Measurements from ENCODE around the gene RNASEH2A.

Gene RNASEH2A

DNA sequence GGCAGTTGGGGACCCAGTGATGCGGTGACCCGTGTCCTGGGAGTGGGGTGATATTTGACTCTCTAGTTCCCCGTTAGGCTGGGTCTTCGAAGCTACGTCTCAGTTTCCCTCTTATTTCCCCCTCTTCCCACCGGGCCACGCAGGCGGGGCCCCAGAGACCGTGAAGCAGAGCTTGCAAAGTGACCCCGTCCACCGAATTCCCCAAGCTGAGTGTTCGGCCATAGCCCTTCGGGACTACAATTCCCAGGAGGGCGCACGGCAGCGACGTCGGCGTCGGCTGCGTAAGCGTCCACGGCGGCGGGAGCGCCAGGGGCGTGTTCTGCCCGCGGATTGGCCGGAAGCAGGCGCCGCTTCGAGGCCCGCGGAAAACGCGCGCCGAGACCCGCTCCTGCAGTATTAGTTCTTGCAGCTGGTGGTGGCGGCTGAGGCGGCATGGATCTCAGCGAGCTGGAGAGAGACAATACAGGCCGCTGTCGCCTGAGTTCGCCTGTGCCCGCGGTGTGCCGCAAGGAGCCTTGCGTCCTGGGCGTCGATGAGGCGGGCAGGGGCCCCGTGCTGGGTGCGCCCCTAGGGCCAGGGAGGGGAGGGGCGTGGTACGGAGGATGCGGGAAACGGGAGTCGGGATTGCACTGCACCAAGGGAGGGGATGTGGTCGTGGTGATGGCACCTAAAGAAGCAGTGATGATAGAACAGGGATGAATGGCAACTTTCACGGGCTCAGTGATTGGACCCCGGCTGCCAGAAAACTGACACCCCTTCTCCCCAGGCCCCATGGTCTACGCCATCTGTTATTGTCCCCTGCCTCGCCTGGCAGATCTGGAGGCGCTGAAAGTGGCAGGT, at the start of gene RNASEH2A:
Gene RNASEH2A (plus strand): TSS at position 343 of the 840 bp plus-strand sequence. CDS start 90 bp downstream, at position 433.
- DNase-seq (ENCODE audit: low read depth in 2 of 2): peak; percentile 63 to 68

DNA sequence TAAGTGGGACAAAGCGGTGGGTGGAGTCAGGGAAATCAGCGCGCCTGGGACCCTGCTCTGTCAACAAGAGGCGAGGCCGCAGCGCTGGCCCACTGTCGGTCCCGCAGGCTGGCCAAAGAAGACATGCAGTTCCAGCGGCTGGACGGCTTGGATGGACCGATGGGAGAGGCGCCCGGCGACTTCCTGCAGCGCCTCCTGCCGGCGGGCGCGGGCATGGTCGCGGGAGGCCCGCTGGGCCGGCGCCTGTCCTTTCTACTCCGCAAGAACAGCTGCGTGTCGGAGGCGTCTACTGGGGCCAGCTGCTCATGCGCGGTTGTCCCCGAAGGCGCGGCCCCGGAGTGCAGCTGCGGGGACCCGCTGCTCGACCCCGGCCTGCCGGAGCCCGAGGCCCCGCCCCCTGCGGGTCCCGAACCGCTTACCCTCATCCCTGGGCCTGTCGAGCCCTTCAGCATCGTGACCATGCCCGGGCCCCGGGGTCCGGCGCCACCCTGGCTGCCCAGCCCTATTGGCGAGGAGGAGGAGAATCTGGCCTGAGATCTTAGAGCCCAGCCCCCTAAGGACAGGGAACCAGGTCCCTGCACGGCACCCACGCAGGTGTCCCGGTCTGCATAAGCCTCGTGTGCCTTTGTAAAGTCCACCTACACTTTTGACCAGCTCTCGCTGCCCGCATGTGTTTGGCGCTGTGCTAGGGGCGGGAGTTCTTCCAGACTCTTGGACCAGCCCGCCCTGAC, 48.7 kb upstream of the RNASEH2A start:
- DNase-seq (ENCODE audit: low read depth in 2 of 2): peak in 1 of 2 donors; percentile 49

DNA sequence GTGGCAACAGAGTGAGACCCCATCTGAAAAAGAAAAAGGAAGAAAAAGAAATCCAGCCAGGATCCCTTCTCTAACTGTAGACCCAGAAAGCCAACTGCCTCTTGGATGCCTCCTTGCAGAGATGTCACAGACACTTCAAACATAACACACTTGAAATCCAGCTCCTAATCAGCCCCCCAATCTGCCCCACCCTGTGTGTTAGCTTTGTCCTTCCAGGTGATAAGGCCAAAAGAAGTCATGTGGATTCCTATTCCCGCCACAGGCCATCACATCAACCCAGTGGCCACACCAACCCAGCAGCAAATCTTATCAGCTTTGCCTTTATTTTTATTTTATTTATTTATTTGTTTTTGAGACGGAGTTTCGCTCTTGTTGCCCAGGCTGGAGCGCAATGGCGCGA, 46.7 kb upstream of the RNASEH2A start:
- no peak for DNase-seq (ENCODE audit: low read depth in 2 of 2)

DNA sequence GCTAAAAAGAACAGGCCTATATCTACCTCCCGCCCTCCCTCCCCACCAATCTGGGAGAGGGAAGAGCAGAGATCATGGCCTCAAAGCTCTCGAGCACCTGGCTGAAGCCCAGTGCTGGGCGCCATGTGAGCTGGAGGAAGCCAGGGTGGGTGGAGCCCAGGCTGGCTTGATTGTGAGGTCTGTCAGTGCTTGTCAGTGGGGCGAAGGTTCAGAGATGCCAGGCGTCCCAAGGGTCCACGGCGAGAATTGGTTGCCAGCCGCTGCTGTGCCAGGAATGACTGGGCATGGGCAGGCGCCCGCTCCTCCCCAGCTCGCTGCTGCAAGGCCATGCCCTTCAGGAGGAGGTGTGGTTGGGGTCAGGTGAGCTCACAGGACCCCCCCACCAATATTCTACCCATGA, 43.3 kb upstream of the RNASEH2A start:
- DNase-seq (ENCODE audit: low read depth in 2 of 2): no peak

DNA sequence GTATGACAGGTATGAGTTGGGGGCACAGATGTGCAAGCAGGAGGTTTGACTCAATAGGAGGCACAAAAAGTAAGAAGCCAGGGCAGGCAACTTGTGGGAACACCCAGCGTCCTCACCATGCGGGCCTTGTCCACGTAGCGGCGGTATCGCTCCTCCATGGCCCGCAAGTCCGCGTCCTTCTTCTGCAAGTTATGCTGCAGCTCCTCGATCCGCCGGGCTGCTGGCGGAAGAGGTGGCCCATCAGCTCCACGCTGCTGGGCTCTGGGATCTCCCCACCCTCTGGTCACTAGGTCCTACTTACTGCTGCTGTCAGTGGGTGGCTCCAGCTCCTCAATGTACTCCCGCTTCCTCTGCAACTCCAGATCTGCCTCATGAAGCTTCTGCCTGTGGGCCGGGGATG, 41.7 kb upstream of the RNASEH2A start:
- no peak for DNase-seq (ENCODE audit: low read depth in 2 of 2)

DNA sequence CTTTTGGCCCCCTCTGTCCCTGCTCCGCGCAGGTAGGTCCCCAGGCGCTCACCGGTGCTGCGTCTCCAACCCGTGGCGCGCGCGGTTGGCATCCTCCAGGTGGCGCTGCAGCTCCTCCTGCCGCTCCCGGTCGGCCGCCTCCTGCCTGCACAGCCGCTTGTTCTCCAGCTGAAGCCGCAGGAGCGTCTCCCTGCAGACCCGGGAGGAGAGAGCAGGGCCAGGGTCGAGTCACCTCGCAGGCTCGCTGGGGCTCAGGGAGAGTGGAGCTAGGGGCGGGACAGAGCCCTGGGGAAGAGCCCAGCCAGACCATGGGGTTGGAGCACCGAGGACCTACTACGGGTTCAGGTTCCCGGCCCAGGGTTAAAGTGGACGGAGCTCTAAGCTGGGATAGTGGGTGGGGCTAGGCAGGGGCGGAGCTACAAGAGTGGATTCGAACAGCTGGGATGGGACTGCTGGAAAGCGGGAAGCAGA, 40.3 kb upstream of the RNASEH2A start:
- peak in 1 of 2 donors; percentile 57 for DNase-seq (ENCODE audit: low read depth in 2 of 2)

DNA sequence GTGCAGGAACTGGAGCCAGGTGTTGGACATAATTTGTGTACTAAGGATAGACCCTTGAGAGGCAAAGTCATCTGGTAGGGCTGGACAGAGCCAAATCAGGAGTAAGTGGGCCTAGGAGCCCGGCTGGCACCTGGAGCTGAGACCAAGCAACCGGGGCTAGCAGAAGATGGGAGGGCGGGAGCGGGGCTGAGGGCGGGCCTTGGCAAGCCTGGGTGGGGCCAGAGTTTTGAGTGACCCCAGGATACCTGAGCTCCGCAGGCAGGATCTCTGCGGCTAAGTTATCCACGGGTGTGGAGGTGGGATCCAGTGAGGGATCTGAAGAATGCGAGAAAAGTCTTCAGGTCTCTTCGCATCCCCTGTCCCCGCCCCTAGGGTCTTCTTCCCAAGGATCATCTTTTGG, 39.2 kb upstream of the RNASEH2A start:
- DNase-seq (ENCODE audit: low read depth in 2 of 2): no peak

DNA sequence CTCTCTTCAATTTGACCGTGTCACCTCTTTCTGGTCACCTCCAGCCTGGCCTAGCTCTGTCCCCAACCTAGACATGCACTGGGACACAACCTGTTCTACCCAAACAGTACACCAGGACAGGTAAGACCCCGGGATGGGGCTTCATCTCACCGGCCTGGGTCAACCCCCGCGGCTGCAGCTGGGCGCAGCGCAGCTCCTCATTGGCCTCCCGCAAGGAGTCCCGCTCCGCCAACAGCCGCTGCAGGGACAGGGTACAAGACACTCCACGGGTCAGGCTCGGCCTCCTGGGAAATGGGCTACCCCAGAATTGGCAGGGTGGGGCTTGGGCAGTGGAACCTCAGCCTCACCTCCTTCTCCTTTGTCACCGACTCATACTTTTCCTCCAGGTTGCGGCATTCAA, 38.7 kb upstream of the RNASEH2A start:
- DNase-seq (ENCODE audit: low read depth in 2 of 2): no peak

DNA sequence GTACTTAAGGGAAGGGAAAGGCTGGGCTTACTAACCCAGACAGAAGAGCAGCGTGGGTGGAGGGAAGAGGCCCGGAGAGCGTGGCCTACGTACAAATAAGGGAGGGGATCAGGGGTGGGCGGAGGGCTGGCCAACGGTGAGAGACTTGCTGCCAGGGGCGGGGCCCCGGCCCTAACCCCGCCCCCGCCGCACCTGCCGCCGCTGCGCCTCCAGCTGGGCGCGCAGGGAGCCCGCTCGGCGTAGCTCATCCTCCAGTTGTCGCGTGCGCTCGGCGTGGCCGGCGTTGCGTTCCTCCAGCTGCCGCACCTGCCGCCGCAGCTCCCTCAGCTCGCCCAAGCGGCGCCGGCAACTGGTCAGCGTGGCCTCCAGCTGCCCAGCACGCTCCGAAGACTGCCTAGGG, 36.7 kb upstream of the RNASEH2A start:
- DNase-seq (ENCODE audit: low read depth in 2 of 2): peak in 1 of 2 donors; percentile 46

DNA sequence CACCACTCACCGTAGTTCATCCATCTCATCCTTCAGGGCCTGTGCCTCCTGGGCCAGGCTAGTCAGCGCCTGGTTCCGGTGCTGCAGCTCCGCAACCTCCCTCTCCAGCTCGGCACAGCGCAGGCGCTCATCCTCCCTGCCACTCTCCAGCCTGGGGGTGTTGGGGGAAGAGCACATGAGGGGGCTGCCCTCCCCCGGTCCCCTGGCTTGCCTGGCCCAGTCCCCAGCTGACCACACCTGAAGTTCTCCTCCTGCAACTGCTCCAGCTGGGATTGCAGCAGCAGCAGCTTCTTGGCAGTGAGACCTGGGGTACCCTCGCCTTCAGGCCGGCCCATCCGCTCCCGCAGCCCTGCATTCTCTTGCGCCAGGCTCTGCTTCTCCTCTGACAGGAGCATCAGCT, 35.5 kb upstream of the RNASEH2A start:
- no peak for DNase-seq (ENCODE audit: low read depth in 2 of 2)

DNA sequence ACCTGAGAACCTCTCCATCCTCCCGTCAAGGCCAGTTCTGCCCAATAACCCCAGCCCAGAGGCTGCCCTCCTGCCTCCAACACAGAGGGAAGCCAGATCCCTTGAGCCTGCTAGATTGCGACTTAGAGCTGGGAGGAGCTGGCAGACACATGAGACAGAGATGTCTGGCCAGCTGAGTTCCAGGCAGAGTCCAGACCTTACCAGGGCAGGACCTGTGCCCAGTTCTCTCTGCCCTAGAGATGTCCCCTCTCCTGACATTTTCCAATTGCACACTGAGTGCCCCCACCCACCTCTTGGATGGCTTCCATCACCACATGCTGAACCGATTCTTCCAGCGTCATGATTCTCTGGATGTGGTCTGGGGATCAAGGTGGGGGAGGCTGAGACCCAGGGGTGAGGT, 34.1 kb upstream of the RNASEH2A start:
- DNase-seq (ENCODE audit: low read depth in 2 of 2): no peak

DNA sequence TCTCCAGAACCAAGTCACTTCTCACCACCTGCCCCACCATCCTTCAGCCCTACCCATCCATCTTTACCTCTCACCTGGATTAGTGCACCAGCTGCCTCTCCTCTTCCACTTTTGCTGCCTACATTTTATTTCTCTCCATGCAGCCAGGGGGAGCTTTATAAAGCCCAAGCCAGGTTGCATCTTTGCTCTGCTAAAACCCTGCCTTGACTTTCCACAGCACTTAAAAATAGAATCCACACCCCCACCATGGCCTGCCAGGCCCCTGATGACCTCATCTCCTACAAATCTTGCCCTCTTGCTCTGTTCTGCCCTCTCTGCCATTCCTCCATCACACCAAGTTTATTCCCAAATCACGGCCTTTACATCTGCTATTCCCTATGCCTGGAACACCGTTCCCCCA, 32.8 kb upstream of the RNASEH2A start:
- DNase-seq (ENCODE audit: low read depth in 2 of 2): no peak

DNA sequence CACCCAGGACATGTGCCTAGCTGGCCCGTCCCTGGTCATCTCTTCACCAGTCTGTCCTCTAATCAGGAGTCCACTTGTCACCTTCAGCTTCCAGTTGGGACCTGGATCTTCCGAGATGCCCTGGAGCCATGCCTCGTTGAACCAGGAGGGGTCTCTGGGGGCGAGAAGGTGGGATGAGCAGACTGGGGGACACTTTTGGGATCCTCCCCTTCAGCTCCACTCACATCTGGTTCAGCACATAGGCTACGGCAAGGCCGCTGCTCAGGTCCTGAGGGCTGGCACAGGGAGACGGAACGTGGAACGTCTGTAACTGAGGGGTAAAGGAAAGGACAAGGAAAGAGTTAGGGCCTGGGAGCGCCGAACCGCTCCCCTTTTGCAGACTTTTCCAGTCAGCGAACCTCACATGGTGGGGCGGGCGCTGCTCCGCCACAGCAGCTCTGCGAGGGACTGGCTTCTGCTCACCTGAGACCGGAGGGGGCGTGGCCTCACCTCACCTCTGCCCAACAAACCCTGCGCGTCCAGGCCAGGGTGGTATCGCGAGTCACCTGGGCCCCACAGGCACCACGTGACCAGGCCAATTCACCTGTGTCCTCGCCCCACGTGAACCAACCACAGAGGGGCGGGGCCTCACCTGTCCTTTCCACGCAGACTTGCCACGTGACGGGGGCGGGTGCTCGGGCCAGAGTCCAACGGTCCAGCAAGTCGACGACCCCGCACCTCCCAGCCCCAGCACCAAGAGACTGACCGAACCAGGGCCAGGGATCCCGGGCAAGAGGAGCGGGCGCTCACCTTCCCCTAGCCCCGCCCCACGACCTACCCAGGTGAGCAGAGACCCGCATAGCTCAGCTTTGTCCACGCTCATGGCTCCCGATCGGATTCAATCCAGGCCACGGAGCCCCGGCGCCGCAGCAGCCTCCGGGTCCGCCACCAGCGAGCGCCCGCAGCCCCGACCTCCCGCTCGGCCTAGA, 31.5 kb upstream of the RNASEH2A start, which contains the start of gene HOOK2:
Gene HOOK2 (minus strand): TSS at position 965 of the 968 bp plus-strand sequence. CDS start 103 bp downstream, at position 862.
- DNase-seq (ENCODE audit: low read depth in 2 of 2): no peak

DNA sequence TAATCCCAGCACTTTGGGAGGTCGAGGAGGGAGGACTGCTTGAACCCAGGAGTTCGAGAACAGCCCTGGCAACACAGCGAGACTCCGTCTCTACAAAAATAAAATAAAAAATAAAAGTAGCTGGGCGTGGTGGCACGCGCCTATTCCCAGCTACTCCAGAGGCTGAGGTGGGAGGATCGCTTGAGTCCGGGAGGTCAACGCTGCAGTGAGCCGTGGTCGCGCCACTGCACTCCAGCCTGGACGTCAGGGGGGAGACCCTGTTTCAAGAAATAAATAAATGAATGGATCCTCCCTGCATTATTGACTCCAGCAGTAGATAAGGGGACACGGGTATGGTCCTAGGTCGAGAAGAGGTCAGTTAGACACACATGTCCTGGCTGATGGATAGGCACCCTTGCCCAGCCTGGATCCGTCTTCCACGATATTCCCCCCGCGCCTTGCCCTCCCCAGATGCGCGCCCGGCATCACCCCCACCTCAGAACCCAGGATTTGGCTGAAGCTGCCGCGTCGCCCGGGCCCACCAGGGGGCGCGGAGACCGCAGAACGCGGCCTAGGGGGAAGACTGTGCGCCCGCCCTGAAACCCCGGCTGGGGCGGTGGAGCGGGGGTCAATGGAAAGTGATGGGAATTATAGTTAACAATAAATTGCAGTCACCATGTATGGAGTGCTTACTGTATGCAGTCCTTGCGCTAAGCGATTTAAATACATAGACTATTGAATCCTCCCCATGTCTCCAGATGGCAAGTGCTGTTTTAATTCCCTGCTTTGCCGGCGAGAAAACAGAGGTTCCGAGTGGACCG, 29.0 kb upstream of the RNASEH2A start:
- DNase-seq (ENCODE audit: low read depth in 2 of 2): peak; percentile 55 to 76

DNA sequence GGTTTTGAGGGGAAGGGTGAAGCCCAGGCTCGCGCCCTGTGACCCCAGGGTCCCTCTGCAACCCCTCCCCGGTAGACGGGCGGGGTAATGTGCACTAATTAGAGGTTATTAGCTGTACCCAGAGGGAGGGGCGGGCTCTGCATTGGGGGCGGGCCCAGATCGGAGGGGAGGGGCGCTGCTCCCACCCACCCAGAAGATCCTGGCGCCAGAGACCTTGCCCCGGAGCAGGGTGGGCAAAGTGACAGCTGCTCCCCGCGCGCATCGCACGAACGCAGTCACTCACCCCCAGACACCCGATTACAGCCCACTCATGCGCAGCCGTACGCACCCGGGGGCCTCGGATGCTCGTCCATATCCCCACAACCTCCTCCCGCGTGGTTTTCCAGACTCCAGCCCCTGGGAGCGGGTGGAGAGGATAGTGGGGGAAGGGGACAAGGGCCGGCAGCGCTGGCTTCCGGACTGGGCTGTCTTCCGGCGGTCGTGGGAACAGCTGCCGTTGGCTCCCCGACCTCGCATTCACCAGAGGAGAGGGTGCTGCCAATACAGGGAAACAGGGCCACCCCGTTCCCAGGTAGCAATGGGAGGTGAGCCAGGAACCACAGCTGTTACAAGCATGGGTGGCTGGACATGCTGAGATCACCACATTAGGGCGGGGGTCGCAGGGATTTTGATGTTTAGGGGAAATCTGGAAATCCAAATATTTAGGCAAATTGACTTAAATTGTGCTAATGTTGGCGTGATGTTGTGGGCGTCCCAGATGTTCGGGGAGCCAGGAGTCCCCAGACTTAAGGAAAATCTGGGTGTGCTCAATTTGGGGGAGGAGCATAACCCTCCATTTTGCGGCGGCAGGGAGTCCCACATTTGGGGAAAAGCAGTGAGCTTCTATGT, 28.1 kb upstream of the RNASEH2A start:
- no peak for DNase-seq (ENCODE audit: low read depth in 2 of 2)

DNA sequence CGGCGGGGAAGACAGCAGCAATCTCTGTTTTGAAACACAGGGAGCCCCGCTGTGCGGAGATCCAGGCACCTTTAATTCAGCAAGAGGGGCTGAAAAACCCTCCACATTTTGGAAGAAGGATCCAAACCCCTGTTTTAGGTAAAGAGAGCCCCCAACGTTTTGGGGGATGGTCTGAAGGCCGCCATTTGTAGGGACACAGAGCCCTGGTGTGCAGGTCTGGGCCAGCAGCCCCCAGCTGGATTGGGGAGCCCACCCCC, 27.6 kb upstream of the RNASEH2A start:
- DNase-seq (ENCODE audit: low read depth in 2 of 2): no peak

DNA sequence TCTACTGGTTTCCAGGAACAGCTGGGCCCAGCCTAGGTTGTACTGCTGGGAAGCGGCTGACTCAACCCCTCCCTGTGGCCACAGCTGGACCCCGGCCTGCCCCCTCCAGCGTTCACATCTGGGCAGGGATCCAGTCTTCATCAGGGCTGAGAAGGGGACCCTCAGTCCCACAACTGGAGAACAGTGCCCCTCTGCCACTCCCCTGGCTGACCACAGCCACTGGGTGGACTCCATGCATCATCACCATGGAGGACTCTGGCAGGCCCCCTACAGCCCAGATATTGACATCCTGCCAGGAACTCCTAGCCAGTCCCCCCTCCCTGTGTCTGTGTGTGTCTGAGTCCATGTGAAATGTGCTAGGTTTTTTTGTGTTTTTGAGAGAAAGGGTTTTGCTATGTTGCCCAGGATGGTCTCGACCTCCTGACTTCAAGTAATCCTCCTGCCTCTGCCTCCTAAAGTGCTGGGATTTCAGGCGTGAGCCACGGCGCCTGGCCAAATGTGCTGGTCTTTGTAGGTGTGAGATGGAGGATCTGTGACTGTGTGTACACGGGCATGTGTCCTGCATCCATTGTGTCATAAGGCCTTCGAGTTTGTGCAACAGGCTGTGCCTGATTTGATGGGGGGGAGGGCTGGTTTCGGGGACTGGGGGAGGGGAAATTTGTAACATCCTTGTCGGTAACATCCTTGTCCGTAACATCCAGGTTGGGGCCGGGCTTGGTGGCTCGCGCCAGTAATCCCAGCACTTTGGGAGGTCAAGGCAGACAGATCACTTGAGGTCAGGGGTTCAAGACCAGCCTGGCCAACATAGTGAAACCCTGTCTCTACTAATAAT, 27.0 kb upstream of the RNASEH2A start:
- DNase-seq (ENCODE audit: low read depth in 2 of 2): no peak

DNA sequence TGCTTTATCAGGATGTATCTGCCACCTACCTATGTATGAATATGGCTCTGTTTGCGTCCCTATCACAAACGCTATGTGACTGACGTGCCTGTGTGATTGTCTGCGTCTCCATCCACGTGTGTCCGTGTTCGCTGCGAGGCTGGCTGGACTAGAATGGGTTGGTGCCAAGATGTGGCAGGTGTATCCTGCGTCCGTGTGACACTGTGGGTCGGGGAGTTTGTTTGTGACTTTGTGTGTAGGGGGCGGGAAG, 24.3 kb upstream of the RNASEH2A start:
- DNase-seq (ENCODE audit: low read depth in 2 of 2): no peak

Data from stimulated activated CD4-positive, alpha-beta T cell treated with anti-CD3 and anti-CD28 coated beads, Interleukin-1b, Interleukin-23, amount 100 ng/mL, for 1 hour (primary cell).